HEK293T (cell line): ENCODE results near the gene SPDYA.

Source experiments
- ARNT ChIP-seq: fragments of 450-650 bp; IDR thresholded peaks from 2 replicates; pipeline ENCODE4 v1.6.1; 2017; ENCODE audit warnings: mild to moderate bottlenecking
- ELF4 ChIP-seq: fragments of 450-650 bp; IDR thresholded peaks from 2 replicates; pipeline ENCODE4 v1.6.1; 2017; ENCODE audit warnings: antibody characterized with exemption
- FOXA1 ChIP-seq: fragments of 450-650 bp; IDR thresholded peaks from 2 replicates; pipeline ENCODE4 v1.6.1; 2016; ENCODE audit warnings: mild to moderate bottlenecking
- HDGF ChIP-seq: fragments of 450-650 bp; IDR thresholded peaks from 2 replicates; pipeline ENCODE4 v1.6.1; 2017; ENCODE audit warnings: antibody characterized with exemption, borderline replicate concordance
- L3MBTL2 ChIP-seq: fragments of 450-650 bp; conservative IDR thresholded peaks from 2 replicates; pipeline ENCODE4 v1.6.1; 2016; ENCODE audit warnings: mild to moderate bottlenecking
- NFRKB ChIP-seq: fragments of 450-650 bp; IDR thresholded peaks from 2 replicates; pipeline ENCODE4 v1.6.1; 2016; ENCODE audit warnings: mild to moderate bottlenecking, moderate library complexity
- SP1 ChIP-seq: fragments of 450-650 bp; IDR thresholded peaks from 2 replicates; pipeline ENCODE4 v1.6.1; 2017
- SUZ12 ChIP-seq: fragments of 450-650 bp; IDR thresholded peaks from 2 replicates; pipeline ENCODE4 v1.6.1; 2016; ENCODE audit warnings: mild to moderate bottlenecking
- TARDBP ChIP-seq: fragments of 450-650 bp; IDR thresholded peaks from 2 replicates; pipeline ENCODE4 v1.6.1; 2016
- ZNF384 ChIP-seq: fragments of 450-650 bp; IDR thresholded peaks from 2 replicates; pipeline ENCODE4 v1.6.1; 2016

DNA sequence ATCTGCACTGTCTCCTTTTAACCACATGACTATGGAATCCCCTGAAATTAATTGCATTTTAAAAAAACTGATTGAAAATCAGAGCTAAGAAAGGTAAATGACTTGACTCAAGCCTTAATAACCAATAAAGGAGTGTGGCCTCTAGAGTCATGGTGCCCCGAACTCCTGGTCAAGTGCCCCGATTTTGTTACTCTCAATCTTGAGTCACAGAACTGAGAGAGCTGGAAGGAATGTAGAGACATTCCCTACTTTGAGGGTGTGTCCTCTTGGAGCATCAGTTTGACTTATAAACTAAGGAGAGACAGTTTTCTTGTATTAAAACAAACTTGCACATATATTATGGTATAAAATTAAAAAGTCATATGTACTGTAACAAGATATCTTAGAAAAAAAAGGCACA lies 86.3 kb downstream of the SPDYA start:
- no peak for TF ChIP-seq SUZ12
- TF ChIP-seq SP1, result no peak
- no peak for TF ChIP-seq ELF4
- TF ChIP-seq L3MBTL2, result no peak
- TF ChIP-seq FOXA1, result no peak
- TF ChIP-seq NFRKB, result no peak
- no peak for TF ChIP-seq TARDBP
- no peak for TF ChIP-seq HDGF
- no peak for TF ChIP-seq ZNF384
- no peak for TF ChIP-seq ARNT
